Measurements from ENCODE around the gene GPR15. TPM values are rescaled to one million over a fixed set of nuclear protein-coding genes. Genes with fewer than 3 reads are reported as not detected.

GPR15 gene
- total RNA-seq, 2 donors from 2014 or later, result not detected

DNA sequence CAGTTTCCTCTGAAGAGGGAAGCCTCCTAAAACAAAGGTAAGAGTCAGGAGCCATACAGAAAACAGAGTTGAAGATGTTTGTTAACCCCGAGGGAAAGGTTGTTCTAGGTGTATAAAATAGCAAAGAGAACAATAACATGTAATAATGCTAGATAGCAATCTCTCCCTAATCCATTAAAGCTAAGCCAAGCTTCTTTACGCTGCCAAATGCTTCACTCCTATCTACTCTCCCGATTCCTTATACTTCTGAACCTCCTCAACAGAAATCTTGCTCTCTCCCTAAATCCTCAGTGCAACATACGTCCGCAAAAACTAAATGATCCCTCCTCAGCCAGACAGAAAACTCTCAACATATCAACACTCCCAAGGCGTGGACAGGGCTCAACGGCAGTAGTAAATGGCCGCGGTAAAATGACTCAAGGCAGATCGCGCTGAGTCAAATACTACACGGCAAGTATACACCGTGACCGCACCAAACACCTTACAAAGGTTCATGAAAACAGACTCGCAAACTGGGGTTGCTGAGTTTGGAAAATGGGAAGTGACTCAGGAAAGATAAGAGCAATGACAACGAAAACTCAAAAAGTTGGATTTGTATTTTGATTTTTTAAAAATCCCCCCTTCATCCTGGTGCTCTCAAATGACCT lies 9.8 kb upstream of the GPR15 start:
- H3K27ac ChIP-seq, result peak overlapping the region; percentile 96 to 98
- TF ChIP-seq POLR2AphosphoS5 (IDR thresholded peaks at IDR 0.05) (no peak), POLR2A (IDR thresholded peaks at IDR 0.05) (no peak)
- TF ChIP-seq, protein P1, sequence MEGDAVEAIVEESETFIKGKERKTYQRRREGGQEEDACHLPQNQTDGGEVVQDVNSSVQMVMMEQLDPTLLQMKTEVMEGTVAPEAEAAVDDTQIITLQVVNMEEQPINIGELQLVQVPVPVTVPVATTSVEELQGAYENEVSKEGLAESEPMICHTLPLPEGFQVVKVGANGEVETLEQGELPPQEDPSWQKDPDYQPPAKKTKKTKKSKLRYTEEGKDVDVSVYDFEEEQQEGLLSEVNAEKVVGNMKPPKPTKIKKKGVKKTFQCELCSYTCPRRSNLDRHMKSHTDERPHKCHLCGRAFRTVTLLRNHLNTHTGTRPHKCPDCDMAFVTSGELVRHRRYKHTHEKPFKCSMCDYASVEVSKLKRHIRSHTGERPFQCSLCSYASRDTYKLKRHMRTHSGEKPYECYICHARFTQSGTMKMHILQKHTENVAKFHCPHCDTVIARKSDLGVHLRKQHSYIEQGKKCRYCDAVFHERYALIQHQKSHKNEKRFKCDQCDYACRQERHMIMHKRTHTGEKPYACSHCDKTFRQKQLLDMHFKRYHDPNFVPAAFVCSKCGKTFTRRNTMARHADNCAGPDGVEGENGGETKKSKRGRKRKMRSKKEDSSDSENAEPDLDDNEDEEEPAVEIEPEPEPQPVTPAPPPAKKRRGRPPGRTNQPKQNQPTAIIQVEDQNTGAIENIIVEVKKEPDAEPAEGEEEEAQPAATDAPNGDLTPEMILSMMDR (IDR thresholded peaks at IDR 0.05), result no peak
- no peaks in the 10 kb centered on the region for H3K4me1 ChIP-seq (replicated peaks)
- H3K27me3 ChIP-seq (replicated peaks; ENCODE audit: insufficient read depth), result no peaks in the 10 kb centered on the region
- DNase-seq (ENCODE audit: low spot score), result peak; percentile 55
- no peaks in the 10 kb centered on the region for H3K9me3 ChIP-seq
- WGBS, result under 1% methylated on average over 16 of the region's 16 CpGs
- H3K4me3 ChIP-seq, result peak overlapping the region; percentile 65 to 87
- no peaks in the 10 kb centered on the region for H3K36me3 ChIP-seq
- intact Hi-C loops (cut with DNase I), result loop anchor here (5.0 kb wide), 1 partner anchor 70 kb away; the partner anchor contains the start of gene CPOX

DNA sequence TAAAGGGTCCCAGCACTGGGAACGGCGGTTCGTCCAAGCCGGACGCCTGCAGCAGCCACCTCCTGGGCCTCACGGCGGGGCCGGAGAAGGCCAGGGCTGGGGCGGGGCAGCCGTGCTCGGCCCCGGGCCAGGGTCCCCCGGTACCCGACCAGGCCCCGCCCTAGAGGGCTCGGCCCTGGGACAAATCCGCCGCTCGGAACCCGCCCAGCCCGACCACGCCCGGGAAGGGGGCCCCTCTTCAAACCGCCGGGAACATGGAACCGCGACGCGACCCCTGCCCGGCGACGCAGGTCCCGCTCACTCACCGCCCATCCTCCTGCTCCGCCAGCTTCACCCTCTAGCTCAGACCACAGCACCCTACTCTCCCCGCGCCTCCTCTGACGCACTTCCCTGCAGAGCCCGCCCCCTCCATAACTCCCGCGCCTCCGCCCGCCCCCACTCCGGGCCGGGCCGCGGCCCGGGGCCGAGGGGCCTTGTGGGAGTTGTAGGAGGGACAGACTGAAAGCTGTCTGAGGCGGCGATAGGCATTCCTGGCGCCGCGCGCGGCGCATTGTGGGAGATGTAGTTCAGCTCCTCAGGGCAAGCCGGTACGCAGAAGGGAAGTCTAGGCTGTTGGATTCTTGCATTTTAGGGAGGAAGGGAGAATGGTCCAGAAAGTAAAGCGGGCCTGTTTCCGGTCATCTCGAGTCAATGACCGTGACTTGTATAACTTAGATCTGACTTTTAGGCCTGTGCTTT lies 9.1 kb upstream of the GPR15 start, which contains the start of gene CLDND1:
TSS of gene CLDND1 (minus strand) at position 359 of the 738 bp plus-strand sequence. CDS start 1,478 bp downstream, outside the sequence.
- peak; percentile 96 for TF ChIP-seq POLR2AphosphoS5 (IDR thresholded peaks at IDR 0.05)
- TF ChIP-seq, protein P1 (IDR thresholded peaks at IDR 0.05), result no peak
- peak; percentile 89 for TF ChIP-seq POLR2A (IDR thresholded peaks at IDR 0.05)
- Histone ChIP-seq H3K4me3 (peak within 1 kb of the TSS; percentile 65 to 87), H3K4me1 (replicated peaks) (no peaks in the 10 kb centered on the region), H3K27me3 (replicated peaks; ENCODE audit: insufficient read depth) (no peaks in the 10 kb centered on the region), H3K36me3 (no peaks in the 10 kb centered on the region), H3K27ac (peak within 1 kb of the TSS; percentile 96 to 98), H3K9me3 (no peaks in the 10 kb centered on the region)
- DNase-seq (ENCODE audit: low spot score), result peak; percentile 97
- WGBS, result under 1% methylated on average over 63 of the region's 63 CpGs
- intact Hi-C loops (cut with DNase I), result loop anchor here (5.0 kb wide), 1 partner anchor 70 kb away; the partner anchor contains the start of gene CPOX

DNA sequence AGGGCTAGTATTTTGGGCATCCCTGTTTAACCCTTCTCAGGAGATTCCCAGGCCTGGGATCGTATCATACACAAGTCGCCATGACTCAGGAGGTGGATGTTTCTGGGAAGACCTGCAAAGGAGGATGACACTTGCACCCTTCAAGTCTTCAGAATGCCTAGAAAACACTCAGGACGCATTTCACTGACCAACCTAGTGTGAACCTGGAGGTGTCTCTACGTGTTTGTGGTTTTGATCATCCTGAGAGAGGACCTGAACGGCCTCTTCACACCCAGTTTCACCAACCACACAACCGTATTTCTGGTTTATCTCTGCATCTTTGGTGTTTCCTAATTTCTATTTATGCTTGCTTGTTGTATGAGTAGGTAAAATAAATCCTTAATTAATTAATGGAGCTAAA lies 6.3 kb upstream of the GPR15 start:
- no peaks in the 10 kb centered on the region for H3K36me3 ChIP-seq
- H3K27me3 ChIP-seq (replicated peaks; ENCODE audit: insufficient read depth), result no peaks in the 10 kb centered on the region
- TF ChIP-seq, protein P1 (IDR thresholded peaks at IDR 0.05), result no peak
- TF ChIP-seq POLR2A (IDR thresholded peaks at IDR 0.05) (no peak), POLR2AphosphoS5 (IDR thresholded peaks at IDR 0.05) (no peak)
- no peak overlapping the region for H3K4me3 ChIP-seq
- no peaks in the 10 kb centered on the region for H3K9me3 ChIP-seq
- H3K27ac ChIP-seq, result no peak overlapping the region
- no peaks in the 10 kb centered on the region for H3K4me1 ChIP-seq (replicated peaks)
- 83% methylated on average over 6 of the region's 6 CpGs for WGBS
- intact Hi-C loops (cut with DNase I), result no loop called here
- DNase-seq (ENCODE audit: low spot score), result no peak

DNA sequence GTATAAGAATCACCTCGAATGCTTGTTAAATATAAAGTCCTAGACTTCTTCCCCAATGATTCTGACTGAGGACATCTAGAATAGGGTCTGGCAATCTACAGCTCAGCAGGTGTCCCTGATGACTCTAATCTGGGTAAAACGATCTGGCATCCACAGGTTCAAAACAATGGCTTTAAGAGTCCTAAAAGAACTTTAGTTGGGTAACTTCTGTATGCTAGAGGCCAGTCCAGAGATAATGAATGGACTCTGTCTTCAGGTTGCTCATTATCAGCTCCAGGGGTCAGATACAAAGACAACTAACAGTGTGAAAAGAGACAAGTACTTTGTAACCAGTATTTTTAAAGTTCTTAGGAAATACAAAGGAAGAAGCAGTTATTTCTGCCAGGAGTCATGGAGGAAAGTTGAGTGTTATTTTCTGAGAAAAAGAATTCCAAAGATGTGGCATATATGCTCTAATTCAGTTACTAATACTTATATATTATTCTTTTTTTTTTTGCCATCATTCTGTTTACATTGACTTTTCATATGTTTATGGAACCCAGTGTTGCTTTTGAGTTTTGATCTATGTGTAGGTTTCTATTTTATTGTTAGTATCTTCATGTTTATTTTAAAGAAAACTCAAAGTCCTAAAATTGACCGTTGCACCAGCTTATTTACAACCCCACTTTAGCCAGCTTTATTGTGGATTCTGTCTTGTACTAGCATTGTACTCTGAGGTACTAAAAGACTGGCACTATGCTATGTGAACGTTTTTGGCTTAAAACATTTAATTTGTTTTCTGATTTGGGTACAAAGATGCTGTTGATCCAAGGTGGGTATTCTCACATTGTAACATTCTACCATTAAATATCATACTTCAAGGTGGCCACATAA lies 3.1 kb upstream of the GPR15 start:
- Histone ChIP-seq H3K27me3 (replicated peaks; ENCODE audit: insufficient read depth) (no peaks in the 10 kb centered on the region), H3K4me1 (replicated peaks) (no peaks in the 10 kb centered on the region), H3K4me3 (no peak overlapping the region), H3K27ac (no peak overlapping the region), H3K36me3 (no peaks in the 10 kb centered on the region), H3K9me3 (no peaks in the 10 kb centered on the region)
- 48% methylated on average over 4 of the region's 4 CpGs for WGBS
- TF ChIP-seq, protein P1 (IDR thresholded peaks at IDR 0.05), result no peak
- no peak for TF ChIP-seq POLR2AphosphoS5 (IDR thresholded peaks at IDR 0.05)
- no peak for TF ChIP-seq POLR2A (IDR thresholded peaks at IDR 0.05)
- DNase-seq (ENCODE audit: low spot score), result no peak
- intact Hi-C loops (cut with DNase I), result no loop called here

Measured in prostate gland (tissue), 2 donors.